IMR-90 (cell line): Measurements from ENCODE around the gene ZNF584.

Experiments used
- POLR2A ChIP-seq: IDR thresholded peaks from 2 replicates; pipeline ENCODE4 v1.6.1; 2012; ENCODE audit warnings: mild to moderate bottlenecking, low read depth, low read length
- TF ChIP-seq, protein P1 (sequence below): conservative IDR thresholded peaks from 2 replicates; pipeline ENCODE4 v1.5.1; 2012; ENCODE audit warnings: mild to moderate bottlenecking, low read depth, low read length, improper control_type of control experiment
- TF ChIP-seq, protein P2 (sequence below): fragments of 150-350 bp; IDR thresholded peaks from 2 replicates; pipeline ENCODE4 v1.6.1; 2017; ENCODE audit warnings: mild to moderate bottlenecking, antibody characterized with exemption, low read length, low read depth

DNA sequence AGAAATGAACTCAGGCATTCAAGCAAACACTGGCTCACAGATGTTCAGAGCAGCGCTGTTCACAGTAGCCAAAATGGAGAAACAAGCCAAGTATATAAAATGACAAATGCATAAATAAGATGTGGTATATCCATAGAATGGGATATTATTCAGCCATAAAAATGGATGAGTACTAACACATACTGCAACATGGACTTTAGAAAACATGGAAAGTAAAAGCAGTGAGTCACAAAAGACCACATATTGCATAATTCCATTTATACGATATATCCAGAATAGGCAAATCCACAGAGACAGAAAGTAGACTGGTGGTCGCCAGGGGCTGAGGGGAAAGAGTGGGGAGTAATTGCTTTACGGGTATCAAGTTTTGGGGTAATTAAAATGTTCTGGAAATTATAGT lies 34.2 kb upstream of the ZNF584 start:
- TF ChIP-seq, protein P1, sequence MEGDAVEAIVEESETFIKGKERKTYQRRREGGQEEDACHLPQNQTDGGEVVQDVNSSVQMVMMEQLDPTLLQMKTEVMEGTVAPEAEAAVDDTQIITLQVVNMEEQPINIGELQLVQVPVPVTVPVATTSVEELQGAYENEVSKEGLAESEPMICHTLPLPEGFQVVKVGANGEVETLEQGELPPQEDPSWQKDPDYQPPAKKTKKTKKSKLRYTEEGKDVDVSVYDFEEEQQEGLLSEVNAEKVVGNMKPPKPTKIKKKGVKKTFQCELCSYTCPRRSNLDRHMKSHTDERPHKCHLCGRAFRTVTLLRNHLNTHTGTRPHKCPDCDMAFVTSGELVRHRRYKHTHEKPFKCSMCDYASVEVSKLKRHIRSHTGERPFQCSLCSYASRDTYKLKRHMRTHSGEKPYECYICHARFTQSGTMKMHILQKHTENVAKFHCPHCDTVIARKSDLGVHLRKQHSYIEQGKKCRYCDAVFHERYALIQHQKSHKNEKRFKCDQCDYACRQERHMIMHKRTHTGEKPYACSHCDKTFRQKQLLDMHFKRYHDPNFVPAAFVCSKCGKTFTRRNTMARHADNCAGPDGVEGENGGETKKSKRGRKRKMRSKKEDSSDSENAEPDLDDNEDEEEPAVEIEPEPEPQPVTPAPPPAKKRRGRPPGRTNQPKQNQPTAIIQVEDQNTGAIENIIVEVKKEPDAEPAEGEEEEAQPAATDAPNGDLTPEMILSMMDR, result no peak
- no peak for TF ChIP-seq POLR2A
- TF ChIP-seq, protein P2, sequence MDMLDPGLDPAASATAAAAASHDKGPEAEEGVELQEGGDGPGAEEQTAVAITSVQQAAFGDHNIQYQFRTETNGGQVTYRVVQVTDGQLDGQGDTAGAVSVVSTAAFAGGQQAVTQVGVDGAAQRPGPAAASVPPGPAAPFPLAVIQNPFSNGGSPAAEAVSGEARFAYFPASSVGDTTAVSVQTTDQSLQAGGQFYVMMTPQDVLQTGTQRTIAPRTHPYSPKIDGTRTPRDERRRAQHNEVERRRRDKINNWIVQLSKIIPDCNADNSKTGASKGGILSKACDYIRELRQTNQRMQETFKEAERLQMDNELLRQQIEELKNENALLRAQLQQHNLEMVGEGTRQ, result no peak
